GM18870 (cell line): ENCODE data around the gene HTR3A.
"Not testable (repeated sequence)": the region's sequence is repeated elsewhere in the genome, so short reads cannot be mapped to it uniquely, and the experiment has no call there.

Source experiments
- ATAC-seq: cut with Tn5 transposase; IDR thresholded peaks from one replicate; pipeline ENCODE4 v1.9.1; 2021; ENCODE audit warnings: moderate library complexity; ENCODE audit not compliant: unreplicated experiment

HTR3A gene

DNA sequence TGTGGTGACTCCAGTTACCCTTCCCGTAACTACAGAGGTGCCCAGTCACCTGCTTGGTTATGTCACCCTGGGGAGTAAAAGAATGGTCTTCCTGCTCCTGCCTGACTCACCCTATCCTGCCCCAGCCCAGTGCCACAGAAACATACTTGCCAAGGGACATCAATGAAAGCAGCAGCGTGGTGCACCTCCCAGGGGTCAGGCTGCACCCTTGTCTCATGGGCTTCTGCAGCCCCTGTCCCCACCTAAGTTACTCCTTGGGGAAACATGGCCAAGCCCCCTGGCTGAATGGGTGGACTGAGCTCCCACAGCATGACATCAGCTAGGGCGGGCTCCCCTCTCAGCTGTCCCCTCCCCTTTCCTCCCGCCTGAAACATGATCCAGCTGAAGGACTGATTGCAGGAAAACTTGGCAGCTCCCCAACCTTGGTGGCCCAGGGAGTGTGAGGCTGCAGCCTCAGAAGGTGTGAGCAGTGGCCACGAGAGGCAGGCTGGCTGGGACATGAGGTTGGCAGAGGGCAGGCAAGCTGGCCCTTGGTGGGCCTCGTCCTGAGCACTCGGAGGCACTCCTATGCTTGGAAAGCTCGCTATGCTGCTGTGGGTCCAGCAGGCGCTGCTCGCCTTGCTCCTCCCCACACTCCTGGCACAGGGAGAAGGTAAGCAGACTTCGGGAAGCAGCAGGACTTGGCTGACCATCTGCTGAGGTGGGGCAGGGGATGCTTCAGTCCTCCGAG lies at the start of gene HTR3A:
HTR3A (plus strand) TSS at position 368 of the 730 bp plus-strand sequence; CDS start at position 586, 218 bp downstream.
- no peak for ATAC-seq

DNA sequence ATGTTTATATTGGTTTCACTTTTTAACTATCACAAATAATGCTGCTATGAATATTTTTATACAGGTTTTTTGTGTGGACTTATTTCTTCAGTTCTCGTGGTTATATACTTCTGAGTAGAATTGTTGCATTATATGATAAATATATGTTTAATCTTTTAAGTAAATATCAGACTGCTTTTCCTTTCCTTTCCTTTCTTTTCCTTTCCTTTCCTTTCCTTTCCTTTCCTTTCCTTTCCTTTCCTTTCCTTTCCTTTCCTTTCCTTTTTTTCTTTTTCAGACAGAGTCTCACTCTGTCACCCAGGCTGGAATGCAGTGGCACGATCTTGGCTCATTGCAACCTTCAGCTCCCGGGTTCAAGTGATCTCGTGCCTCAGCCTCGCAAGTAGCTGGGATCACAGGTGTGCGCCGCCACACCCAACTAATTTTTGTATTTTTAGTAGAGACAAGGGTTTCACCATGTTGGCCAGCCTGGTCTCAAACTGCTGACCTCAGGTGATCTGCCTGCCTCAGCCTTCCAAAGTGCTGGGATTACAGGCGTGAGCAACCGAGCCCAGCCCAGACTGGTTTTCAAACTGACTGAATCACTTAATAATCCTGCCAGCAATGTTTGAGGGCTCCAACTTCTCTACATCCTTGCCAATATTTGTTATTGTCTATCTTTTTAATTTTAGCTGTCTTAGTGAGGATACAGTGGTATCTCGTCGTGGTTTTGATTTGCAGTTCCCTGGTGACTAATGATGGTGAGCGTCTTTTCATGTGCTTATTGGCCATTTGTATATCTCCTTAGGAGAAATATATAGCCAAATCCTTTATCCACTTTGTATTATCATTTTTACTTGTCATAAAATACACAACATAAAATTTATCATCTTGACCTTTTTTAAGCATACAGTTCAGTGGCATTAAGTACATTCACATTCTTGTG lies 48.4 kb upstream of the HTR3A start:
- no peak for ATAC-seq

DNA sequence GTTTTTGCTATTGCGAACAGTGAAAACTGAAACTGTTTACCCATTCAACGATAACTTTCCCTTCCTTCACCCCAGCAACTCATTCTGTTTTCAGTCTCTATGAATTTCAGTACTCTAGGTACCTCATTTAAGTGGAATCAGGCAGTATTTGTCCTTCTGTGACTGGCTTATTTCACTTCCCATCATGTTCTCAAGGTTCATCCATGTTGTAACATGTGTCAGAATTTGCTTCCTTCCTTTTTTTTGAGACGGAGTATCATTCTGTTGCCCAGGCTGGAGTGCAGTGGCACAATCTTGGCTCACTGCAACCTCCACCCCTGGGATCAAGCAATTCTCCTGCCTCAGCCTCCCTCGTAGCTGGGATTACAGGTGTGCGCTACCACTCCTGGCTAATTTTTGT lies 46.6 kb upstream of the HTR3A start:
- ATAC-seq: no peak

DNA sequence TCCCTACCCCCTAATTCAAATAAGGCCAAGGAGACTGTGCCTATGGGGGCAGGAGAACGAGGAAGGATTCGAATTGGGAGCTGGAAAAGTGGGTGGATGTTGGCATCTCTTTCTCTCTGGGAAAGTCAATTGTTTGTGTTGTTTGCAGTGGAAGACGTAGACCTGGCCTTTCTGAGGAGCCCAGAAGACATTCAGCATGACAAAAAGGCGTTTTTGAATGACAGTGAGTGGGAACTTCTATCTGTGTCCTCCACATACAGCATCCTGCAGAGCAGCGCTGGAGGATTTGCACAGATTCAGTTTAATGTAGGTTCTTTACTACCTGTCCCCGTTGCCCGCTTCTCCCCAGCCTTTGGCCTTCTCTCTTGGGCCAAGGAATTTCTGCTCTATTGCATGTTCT lies 42.1 kb upstream of the HTR3A start:
- ATAC-seq: no peak

DNA sequence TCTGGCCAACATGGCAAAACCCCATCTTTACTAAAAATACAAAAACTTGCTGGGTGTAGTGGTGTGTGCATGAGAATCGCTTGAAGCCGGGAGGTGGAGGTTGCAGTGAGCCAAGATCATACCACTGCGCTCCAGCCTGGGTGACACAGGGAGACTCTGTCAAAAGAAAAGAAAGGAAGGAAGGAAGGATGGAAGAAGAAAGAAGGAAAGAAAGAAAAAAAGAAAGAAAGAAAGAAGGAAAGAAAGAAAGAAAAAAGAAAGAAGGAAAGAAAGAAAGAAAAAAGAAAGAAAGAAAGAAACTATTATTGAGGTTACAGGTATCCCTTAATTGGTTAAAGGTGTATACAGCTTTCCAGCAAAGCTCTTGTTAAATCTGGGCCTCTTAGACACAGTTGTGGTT lies 40.7 kb upstream of the HTR3A start:
- not testable (repeated sequence) for ATAC-seq

DNA sequence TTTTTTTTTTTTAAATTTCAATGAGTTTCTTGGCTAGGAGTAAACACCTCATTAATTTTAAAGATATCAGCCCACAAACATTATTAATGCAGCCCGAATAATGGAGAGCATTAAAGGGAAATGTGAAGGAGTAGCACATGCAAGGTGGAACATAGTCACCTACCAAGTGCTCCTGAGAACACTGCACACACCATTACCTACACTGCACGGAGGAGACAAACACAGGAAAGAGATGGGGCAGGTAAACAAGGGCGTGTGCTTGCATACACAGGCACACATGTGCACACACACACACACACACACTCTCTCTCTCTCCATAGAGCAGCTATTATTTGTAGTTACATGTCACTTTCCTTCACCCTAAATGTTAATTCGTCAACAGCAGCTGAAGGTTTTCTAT lies 40.1 kb upstream of the HTR3A start:
- no peak for ATAC-seq

DNA sequence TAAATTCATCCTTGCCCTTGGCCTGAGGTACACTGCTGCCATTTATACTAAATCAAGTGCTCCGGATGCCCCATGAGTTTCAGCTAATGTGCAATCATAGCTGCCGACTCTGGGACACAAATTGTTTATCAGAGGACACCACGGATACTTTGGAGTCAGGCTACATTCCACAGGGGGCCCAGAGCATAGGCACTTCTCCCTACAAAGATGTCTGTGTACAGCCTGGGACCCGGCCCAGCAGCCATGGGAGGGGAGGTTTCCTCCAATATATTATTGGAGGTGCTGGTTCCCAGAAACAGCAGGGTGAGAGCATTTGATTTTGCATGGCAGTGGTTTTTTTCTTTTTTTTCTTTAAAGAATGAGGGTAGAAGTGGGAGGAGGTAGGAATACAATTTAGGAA lies 39.0 kb upstream of the HTR3A start:
- no peak for ATAC-seq

DNA sequence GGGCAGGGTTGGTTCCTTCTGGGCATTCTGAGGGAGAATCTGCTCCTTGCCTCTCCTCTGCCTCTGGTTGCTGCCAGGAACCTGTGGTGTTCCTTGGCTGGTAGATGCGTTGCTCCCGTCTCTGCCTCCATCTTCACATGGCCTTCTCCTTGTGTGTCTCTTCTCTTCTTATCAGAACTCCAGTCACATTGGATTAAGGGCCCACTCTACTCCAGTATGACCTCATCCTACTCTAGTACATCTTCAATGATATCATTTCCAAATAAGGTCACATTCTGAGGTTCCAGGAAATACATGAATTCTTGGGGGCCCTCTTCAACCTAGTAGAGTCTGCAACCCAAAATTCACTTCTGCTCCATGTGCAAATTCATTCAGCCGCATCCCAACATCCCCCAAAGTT lies 37.0 kb upstream of the HTR3A start:
- ATAC-seq: no peak

DNA sequence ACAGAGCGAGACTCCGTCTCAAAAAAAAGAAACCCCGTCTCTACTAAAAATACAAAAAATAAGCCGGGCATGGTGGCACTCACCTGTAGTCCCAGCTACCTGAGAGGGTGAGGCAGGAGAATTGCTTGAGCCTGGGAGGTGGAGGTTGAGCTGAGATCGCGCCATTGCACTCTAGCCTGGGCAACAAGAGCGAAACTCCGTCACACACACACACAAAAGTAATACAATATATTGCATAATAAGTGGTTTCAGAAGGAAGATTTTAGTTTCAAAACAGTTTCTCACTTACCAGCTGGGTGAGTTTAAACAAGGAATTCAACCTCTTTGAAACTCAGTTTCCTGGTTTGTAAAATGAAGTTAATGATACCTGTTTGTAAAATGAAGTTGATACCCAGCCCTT lies 32.7 kb upstream of the HTR3A start:
- no peak for ATAC-seq

DNA sequence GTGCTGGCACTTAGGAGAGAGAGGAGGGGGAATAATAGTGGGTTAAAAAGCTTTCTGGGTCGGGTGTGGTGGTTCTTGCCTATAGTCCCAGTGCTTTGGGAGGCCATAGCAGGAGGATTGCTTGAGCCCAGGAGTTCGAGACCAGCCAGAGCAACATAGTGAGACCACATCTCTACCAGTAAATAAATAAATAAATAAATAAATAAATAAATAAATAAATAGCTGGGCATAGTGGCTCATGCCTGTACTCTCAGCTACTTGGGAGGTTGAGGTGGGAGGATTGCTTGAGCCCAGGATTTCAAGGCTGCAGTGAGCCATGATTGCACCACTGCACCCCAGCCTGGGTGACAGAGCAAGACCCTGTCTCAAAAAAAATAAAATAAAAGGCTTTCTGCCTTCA lies 28.7 kb upstream of the HTR3A start:
- not testable (repeated sequence) for ATAC-seq

DNA sequence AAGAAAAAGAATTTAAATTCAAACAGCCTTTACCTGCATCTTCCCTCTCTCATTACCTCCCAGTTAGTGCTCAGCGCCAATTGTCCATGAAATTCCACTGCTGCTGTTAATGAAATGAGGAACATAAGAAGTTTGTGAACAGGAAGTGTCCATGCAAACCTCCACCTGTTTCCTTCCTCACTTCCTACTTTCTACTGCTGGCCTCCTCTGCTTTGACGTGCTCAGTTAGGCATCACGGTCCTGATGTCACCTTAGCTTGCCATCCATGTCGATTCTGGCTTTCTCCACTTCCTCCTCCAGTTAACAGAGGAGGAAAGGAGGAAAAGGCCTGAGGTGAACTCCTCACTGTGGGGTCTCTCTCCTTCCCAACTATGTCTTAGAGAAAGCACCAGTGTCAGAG lies 26.9 kb upstream of the HTR3A start:
- no peak for ATAC-seq

DNA sequence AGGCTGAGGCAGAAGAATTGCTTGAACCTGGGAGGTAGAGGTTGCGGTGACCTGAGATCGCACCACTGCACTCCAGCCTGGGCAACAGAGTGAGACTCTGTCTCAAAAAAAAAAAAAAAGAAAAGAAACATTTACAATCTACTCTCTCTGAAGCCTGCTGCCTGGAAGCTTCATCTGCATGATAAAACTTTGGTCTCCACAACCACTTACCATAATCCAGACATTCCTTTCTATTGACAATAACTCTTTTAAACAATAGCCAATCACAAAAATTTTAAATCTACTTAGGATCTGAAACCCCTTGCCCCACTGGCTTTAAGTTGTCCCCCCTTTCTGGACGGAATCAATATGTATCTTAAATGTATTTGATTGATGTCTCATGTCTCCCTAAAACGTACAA lies 25.0 kb upstream of the HTR3A start:
- no peak for ATAC-seq

DNA sequence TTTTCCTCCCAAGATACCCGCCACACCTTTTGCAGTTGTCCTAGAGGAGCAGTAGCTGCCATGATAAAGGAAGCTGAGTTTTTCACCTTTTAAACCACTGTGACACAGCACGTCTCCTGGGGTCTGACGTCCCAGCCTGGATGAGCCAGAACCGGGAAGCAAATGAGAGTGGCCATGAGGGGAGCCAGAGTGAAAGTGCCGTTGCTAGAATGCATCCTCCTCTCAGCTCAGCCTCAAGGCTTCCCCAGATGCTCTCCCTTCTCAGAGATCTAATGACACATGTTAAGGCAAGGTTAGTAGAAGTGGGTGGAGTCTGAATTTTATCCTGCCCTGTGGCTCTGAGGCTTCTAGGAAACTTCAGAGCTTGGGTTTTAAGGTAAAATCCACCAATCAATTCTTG lies 23.4 kb upstream of the HTR3A start:
- ATAC-seq: no peak

DNA sequence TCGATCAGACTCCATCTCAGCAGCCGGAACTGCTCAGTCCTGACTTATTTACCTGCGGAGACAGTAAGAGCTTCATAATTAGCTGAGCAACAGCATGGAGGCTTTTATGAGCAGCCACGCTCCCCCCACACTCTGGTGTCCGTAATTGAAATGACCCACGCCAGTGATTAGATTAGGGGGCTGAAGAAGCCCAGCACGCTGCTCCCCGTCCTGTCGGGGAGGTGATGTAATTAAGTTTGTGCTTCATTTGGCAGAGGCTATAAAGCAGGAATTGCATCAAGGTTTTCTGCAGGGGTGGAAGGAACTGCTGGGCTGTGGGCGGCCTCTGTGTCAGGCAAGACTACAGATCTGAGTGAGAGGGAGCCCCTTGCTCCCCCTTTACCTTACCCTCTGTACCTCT lies 22.8 kb upstream of the HTR3A start:
- no peak for ATAC-seq

DNA sequence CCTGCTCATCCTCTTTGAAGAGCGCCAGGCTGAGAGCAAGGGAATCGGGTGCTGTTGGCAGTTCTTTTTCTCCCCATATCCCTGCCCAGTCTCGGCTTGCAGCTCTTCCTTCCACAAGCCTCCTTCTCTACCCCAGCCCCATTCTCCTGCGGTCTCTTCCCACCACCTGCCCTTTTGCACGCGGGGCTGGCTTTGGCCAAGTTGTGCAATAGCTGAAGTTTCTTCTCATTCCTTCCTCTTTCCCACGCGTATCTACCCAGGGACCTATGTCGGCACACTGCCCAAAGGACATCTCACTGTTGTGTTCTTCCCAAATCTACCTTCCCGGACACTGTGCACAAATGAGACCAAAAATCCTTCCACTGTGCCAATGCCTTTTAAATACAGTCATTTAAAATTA lies 22.3 kb upstream of the HTR3A start:
- ATAC-seq: no peak

DNA sequence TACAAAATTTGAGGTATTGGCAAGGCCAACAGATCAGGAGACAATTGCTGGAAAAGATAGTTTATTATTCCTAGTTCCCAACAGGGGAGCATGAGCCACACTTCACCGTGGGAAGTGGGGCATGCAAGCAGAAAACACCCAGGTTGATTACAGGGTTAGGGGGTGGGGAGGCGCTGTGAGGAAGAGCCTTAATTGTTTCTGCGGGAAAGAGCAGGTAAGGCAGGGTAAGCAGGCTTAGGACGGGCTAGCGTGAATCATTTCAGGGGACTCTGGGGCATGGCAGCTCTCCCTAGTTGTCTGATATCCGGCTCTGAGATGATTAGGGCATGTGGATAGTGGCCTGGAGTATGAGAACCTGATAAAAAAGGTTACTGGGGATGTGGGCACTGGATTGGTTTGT lies 20.7 kb upstream of the HTR3A start:
- ATAC-seq: no peak

DNA sequence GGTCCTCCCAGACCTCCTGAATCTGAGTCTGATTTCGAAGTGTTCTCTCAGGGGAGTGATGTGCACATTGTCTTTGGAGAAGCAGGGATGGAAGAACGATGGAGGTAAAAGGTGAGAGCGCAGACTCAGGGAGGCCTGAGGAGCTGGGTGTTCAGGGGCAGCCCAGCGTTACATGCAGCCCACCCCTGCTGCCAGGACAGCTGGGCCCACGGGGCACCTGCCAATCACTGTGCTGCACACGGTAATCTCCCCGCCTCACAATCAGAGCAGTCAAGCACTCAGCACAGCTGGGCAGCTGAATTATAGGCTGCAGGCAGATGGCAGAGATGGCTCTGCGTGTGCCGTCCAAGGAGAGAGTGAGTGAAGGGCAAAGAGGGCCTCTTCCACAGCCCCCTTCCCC lies 17.9 kb upstream of the HTR3A start:
- no peak for ATAC-seq

DNA sequence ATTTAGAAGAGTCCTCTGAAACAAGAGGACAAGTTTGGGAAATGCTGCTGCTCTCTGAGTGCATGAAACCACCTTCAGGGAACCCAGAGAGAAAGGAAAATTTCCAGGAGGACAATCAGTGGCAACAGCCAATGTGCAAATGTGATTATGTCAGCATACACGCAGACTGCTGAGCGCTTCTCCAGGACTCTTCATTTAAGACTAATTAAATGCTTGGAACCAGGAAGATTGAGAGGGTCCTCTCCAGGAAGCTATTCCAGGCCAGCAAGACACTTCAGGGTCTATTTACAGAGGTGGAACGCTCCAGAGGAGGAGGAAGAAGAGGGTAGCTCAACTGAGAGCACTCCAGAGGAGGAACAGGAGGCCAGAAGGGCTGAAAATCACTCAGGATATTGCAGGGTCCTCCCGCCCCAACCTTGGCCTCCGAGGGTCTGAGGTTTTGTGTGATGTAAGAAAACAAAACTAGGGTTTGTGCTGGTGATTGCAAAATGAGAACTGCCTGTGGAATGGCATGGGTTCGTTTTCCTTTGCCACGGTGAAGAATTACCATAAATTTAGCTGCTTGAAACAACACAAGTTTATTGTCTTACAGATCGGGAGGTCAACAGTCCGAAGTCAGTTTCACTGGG lies 14.1 kb upstream of the HTR3A start:
- ATAC-seq: no peak

DNA sequence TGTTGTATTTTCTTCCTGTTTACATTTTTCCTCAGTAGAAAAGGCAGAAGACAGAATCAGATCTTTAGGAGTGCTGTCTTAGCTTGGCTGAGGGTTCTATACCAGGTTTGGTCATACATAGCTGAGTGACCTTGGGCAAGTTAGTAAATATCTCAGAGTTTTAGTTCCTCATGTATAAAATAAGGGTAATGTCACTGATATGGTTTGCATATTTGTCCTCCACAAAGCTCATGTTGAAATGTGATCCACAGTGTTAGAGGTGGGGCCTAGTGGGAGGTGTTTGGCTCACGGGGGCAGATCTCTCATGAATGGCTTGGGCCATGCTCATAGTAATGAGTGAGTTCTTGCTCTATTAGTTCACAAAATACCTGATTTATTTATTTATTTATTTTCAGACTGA lies 7.5 kb upstream of the HTR3A start:
- ATAC-seq: no peak

DNA sequence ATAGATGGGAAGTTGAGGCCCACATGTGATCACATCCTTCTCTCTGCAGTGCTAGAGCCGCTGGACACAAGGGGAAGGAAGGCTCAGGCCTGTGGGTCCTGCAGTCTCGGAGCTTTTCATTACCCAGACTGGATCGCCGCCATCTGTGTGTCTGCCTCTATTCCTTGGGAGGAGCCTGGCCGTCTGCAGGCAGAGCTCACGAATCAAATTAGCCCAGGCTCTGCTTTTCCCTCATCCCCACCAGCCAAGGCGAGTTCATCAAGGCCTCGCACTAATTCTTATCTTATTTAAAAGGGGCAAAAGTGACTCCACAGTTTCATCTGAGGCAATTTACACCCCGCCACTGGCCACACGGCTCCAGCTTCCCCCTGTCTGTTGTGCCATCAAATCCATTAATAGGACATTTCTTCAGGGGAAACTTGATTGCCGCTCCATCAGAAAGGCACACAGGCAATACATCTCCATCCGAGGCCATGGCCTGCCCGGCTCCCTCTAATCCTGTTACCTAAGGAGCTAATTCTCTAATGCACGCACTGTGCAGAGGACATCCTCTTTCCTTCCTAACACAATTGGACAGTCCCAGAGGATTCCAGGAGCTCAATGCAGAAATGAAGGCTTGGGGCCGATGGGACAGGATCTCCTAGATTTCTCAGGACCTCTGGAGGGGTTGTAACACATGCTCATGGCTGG lies 3.3 kb upstream of the HTR3A start:
- ATAC-seq: no peak

DNA sequence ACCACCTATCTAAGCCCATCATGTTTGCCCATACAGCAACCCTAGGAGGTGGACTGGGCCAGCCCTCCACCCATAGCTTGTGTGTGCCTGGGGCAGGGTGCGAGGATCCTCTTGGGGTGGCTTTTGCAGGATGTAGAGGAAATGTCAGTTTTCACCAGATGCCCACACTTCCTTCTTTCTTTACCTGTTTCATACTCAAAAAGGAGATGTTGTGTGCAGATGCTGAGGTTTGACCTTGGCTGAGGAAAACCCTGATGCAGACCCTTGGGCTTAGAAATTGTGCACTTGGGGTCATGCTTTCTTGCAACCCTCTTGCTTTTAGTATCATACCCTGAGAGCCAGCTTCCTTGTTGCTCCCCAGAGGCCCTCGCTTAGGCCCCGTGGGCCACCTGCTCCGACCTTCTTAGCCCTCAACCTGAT lies 2.2 kb downstream of the HTR3A start:
- no peak for ATAC-seq
